T-helper 2 cell treated with Interferon-gamma antibody and Interleukin-4, amounts not matched to agents 5 μg/mL and 100 μg/mL, for 36 hours (primary cell): ENCODE measurements around the gene IDE.
"Not testable (repeated sequence)": the region's sequence is repeated elsewhere in the genome, so short reads cannot be mapped to it uniquely, and the experiment has no call there.

Experiments used
- DNase-seq: peaks from one replicate; pipeline ENCODE4 v3.0.0; 2021; ENCODE audit warnings: low spot score
- H3K27ac Mint-ChIP-seq: one replicate; pipeline ENCODE4 v1.8.0; 2021; ENCODE audit warnings: mild to moderate bottlenecking, mixed read lengths
- H3K27me3 Mint-ChIP-seq: one replicate; pipeline ENCODE4 v1.8.0; 2021; ENCODE audit warnings: low read depth, mixed read lengths
- H3K36me3 Mint-ChIP-seq: one replicate; pipeline ENCODE4 v1.8.0; 2021; ENCODE audit warnings: low read depth, mixed read lengths
- H3K4me1 Mint-ChIP-seq: one replicate; pipeline ENCODE4 v1.8.0; 2021; ENCODE audit warnings: low read depth, mixed read lengths
- H3K4me3 Mint-ChIP-seq: one replicate; pipeline ENCODE4 v1.8.0; 2022; ENCODE audit warnings: mild to moderate bottlenecking, moderate library complexity, mixed read lengths
- H3K9me3 Mint-ChIP-seq: one replicate; pipeline ENCODE4 v1.8.0; 2021; ENCODE audit warnings: mixed read lengths

IDE gene

DNA sequence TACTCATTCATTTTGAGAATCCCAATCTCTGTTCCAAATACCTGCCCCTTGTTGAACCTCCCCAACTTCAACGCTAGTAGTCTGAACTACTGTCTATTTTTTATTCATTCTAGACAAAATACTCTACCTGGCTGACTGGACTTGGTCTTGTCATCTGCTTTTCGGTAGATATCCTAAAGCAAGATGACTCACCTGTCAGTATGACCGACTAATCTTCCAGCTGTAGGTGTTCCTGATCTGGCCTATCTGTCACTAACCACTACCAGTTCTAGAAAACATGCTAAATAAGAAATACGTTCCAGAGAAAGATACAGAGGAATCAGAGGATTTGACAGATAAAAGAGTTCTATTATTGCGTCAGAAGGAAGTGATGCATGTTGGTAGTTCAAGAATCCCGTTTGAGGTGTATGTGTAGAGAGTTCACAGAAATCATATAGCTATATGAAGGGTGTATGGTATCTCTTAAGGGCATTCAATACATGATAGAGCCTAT is 81.1 kb downstream of the IDE start:
- Mint-ChIP-seq H3K4me3 (no peak overlapping the region), H3K27ac (no peak overlapping the region), H3K9me3 (no peaks in the 10 kb centered on the region), H3K4me1 (no peaks in the 10 kb centered on the region), H3K36me3 (peaks cover 28% of the 10 kb centered on the region), H3K27me3 (no peaks in the 10 kb centered on the region)
- DNase-seq, result no peak

DNA sequence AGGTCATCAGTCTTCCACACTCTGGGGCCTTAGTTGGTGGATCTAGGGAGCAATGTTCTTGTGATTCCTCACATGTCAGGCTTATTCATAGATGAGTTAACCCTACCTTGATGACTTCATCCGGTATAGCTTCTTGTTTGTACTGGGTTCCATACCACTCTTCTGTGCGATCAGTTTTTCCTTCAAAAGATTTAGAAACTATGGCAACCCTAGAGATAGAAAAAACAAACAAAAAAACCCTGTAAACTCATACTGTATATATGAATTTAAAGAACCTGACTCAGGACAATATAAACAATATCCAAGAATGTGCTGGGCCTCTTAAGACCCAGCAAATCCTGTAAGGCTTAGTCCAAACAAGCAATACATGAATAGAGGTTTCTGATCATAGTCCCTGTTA is 83.5 kb downstream of the IDE start:
- Mint-ChIP-seq H3K36me3 (peaks cover 45% of the 10 kb centered on the region), H3K27me3 (no peaks in the 10 kb centered on the region), H3K27ac (no peak overlapping the region), H3K9me3 (no peaks in the 10 kb centered on the region), H3K4me1 (no peaks in the 10 kb centered on the region), H3K4me3 (no peak overlapping the region)
- DNase-seq, result no peak

DNA sequence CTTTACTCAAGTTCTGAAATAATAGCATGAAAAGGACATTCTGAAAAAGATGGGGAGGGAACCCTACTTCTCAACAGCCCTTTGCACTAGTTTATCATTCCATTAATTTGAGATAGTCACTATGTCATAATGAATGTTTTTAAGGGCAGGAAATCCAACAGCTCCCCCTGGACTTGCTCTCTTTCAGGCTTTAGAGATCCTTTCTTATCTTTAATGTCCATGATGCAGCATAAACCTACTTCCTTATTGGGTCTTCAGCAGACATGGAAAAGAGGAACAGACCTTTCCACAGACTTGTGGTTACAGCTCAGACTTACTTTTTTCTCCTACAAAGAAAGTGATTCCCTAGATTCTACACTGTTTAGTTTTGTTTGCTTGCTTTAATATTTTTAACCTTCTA is 87.3 kb downstream of the IDE start:
- no peak for DNase-seq
- no peaks in the 10 kb centered on the region for H3K9me3 Mint-ChIP-seq
- no peaks in the 10 kb centered on the region for H3K27me3 Mint-ChIP-seq
- peaks cover 49% of the 10 kb centered on the region for H3K36me3 Mint-ChIP-seq
- H3K4me1 Mint-ChIP-seq, result no peaks in the 10 kb centered on the region
- H3K27ac Mint-ChIP-seq, result no peak overlapping the region
- H3K4me3 Mint-ChIP-seq, result no peak overlapping the region

DNA sequence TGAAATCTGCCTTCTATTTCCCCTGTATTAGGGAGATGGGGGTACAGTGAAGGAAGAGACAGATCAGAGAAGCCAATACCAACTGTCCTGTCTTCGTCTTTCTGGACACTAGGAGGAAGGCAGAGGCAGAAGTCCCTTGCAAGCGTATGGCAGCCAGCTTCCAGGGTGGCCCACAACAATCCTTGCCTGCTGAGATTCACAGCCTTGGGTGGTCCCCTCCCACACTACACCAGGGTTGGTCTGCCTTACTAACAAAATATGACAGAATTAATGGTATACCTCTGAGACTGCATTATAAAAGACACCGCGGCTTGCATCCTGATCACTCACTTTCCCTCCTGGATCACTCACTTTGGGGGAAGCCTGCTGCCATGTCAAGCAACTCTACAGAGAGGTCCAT is 90.4 kb downstream of the IDE start:
- Mint-ChIP-seq H3K9me3 (no peaks in the 10 kb centered on the region), H3K4me1 (no peaks in the 10 kb centered on the region), H3K4me3 (no peak overlapping the region), H3K27ac (no peak overlapping the region), H3K27me3 (no peaks in the 10 kb centered on the region), H3K36me3 (peaks cover 49% of the 10 kb centered on the region)
- DNase-seq, result no peak

DNA sequence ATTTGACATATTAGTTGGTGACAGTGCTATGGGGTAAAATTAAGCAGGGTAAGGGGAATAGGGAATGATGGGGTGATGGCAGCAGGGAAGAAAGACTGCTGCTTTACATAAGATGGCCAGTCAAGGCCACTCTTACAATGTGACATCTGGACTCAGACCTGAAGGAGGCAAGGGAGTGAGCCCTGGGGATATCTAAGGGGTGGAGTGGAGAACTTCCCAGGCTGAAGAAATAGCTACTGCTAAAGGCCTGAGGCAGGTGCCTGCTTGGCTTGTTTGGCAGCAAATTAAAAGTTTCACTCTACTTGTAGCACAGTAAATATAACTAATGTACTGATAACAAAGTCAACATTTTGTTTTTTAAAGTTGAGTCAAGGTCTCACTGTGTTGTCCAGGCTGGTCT is 93.5 kb downstream of the IDE start:
- H3K4me1 Mint-ChIP-seq, result no peaks in the 10 kb centered on the region
- DNase-seq, result no peak
- no peak overlapping the region for H3K27ac Mint-ChIP-seq
- no peak overlapping the region for H3K4me3 Mint-ChIP-seq
- H3K9me3 Mint-ChIP-seq, result no peaks in the 10 kb centered on the region
- peaks cover 26% of the 10 kb centered on the region for H3K36me3 Mint-ChIP-seq
- H3K27me3 Mint-ChIP-seq, result no peaks in the 10 kb centered on the region

DNA sequence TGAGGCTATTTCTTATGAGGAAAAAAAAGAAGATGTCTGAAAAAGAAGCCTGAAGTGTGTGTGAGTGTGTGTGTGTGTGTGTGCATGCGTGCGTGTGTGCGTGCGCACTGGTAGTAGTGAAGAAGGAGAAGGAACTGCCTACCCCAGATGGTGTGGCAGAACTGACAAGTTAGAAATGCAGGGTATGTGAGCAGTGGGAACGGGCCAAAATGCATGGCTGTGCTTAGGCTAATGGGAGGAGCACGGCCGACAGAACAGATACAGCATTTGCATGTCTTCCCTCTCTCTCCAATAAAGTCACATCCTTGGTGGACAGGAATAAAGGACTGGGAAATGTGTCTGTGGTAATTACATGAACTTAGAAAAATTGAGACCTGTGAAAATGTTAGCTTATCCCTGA is 94.3 kb downstream of the IDE start:
- Mint-ChIP-seq H3K4me3 (no peak overlapping the region), H3K27me3 (no peaks in the 10 kb centered on the region), H3K9me3 (no peaks in the 10 kb centered on the region), H3K36me3 (peaks cover 26% of the 10 kb centered on the region), H3K27ac (no peak overlapping the region), H3K4me1 (no peaks in the 10 kb centered on the region)
- DNase-seq, result no peak

DNA sequence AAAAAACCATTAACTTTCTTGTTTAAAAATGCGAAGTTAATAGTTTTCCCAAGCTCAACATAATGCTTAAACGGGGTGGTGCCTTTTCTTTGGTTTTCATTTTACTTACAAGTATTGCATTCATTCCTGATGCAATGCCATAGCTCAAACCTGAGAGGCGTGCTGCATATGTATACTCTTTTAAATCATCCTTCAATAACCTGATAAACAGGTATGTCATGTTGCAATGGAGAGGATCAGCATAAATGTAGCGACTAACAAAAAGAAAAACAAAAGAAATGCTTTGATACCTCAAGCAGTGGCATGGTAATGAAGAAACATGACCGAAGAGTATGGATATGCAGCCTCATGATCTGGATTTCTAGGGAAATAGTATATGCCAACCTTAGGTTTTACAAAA is 95.4 kb downstream of the IDE start:
- DNase-seq, result no peak
- Mint-ChIP-seq H3K36me3 (peaks cover 26% of the 10 kb centered on the region), H3K4me1 (no peaks in the 10 kb centered on the region), H3K27me3 (no peaks in the 10 kb centered on the region), H3K4me3 (no peak overlapping the region), H3K9me3 (no peaks in the 10 kb centered on the region), H3K27ac (no peak overlapping the region)

DNA sequence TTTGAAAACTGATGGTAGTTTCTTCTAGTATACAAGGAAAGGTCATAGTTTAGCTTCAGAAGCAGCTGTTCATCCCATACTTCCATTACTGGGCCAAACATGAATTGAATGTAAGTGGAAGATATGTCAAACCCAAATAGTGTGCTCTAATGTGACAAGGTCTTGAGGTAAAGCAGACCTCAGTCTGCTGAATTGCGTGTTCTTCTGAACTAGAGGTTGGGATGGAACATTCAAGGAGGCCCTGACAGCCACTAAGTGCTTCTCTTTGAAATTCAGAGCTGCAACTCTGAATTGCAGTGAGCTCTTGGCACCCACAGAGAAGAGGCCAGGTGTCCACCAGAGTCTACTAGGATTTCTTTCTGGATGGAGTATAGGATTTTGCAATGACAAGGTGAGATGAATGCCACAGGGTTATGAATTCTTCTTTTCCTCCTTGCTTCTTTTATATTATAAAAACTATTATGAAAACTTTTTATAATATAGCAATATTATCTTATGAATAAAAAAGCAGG is 98.5 kb downstream of the IDE start:
- Mint-ChIP-seq H3K36me3 (peaks cover 15% of the 10 kb centered on the region), H3K27ac (no peak overlapping the region), H3K4me3 (no peak overlapping the region), H3K27me3 (no peaks in the 10 kb centered on the region), H3K4me1 (no peaks in the 10 kb centered on the region), H3K9me3 (no peaks in the 10 kb centered on the region)
- no peak for DNase-seq

DNA sequence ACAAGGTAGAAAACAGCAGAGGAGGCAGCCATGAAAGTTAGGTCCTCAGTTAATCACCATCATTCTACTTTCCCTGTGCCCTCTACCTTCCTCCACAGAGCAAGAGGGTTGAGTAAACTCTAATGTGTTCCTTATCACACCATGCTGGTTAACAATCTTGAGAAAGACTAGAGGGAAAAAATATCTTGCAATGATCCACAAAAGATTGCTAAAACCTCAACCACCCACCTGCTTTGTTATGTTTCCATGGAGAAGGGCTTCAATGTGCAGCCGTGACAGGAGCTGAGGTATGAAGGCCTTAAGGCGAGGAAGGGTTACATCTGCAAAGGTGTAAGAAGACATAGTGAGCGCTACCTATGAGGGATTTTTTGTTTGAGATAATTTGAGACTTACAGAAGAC is 103.9 kb downstream of the IDE start:
- Mint-ChIP-seq H3K4me3 (no peak overlapping the region), H3K9me3 (no peaks in the 10 kb centered on the region), H3K4me1 (no peaks in the 10 kb centered on the region), H3K36me3 (peaks cover 27% of the 10 kb centered on the region), H3K27ac (no peak overlapping the region), H3K27me3 (no peaks in the 10 kb centered on the region)
- no peak for DNase-seq

DNA sequence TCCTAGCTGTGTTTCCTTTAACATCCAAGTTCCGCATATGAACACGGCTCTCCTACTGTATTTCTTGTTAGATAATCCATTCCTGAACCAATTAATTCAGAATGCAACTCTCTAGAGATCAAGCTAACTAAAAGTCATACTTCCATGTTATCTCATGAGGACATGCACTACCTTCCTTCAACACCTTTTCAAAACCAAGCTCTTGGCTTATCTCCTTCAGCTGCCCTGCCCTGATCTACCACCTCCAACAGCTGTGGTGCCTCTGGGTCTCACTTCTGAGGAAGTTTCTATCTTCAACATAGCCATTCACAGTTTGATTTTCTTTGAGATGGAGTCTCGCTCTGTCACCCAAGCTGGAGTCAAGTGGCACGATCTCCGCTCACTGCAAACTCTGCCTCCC is 109.5 kb downstream of the IDE start:
- H3K4me1 Mint-ChIP-seq, result no peaks in the 10 kb centered on the region
- DNase-seq, result no peak
- H3K36me3 Mint-ChIP-seq, result peaks cover 36% of the 10 kb centered on the region
- no peak overlapping the region for H3K27ac Mint-ChIP-seq
- no peaks in the 10 kb centered on the region for H3K9me3 Mint-ChIP-seq
- H3K4me3 Mint-ChIP-seq, result no peak overlapping the region
- H3K27me3 Mint-ChIP-seq, result no peaks in the 10 kb centered on the region

DNA sequence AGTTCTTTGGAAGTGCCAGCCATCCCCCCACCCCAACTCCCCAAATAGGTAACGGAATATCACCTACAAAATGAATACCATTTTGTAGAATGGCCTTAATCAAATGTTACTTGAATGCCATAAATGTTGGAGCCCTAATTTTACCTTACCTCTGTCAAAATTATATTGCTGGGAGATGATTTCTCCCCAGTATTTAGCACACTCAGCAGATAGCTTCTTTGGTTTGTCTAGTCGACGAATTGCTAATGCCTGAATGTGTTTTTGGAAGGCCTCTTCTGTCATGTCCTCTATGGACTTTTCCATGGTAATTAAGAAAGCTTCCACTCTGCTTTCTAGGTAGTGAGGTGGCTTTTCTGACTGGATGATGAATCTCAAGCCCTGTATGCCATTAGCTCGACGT is 110.3 kb downstream of the IDE start:
- Mint-ChIP-seq H3K9me3 (no peaks in the 10 kb centered on the region), H3K4me1 (no peaks in the 10 kb centered on the region), H3K36me3 (peaks cover 30% of the 10 kb centered on the region), H3K4me3 (no peak overlapping the region), H3K27me3 (no peaks in the 10 kb centered on the region), H3K27ac (no peak overlapping the region)
- no peak for DNase-seq

DNA sequence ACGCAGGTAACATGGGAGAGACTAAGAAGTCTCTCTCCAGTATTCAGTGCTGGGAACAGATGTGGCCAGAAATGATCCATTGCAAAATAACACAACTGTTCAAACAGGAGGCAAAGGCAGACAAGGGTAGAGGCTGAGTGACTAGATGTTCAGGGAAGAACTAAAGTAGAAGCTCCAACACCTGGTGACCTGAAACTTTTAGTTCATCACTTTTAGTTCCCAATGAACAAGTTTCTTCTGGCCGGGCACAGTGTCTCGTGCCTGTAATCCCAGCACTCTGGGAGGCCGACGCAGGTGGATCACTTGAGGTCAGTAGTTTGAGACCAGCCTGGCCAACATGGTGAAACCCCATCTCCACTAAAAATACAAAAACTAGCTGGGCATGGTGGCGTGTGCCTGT is 118.9 kb downstream of the IDE start:
- not testable (repeated sequence) for H3K27me3 Mint-ChIP-seq, DNase-seq, H3K4me1 Mint-ChIP-seq, H3K27ac Mint-ChIP-seq, H3K4me3 Mint-ChIP-seq, H3K9me3 Mint-ChIP-seq, H3K36me3 Mint-ChIP-seq

DNA sequence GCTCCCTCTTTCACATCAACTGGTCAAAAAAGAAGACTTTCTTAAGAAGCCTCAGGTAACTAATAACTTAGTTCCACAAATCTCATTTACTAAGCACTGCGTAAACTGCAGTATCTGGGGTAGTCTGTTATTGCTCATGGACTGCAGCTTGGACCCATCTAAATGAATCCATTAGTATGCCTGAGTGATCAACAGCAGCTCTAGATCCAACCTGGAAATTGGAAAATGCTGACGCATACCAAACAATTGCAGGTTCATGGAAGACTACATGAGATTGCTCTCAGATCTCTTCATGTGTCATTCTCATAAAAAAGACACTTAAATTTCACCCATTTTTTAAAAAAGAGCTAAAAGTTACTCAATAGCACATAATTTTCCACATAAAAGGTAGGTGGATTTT is 121.6 kb downstream of the IDE start:
- no peaks in the 10 kb centered on the region for H3K27me3 Mint-ChIP-seq
- H3K27ac Mint-ChIP-seq, result no peak overlapping the region
- H3K9me3 Mint-ChIP-seq, result no peaks in the 10 kb centered on the region
- no peak for DNase-seq
- no peaks in the 10 kb centered on the region for H3K4me1 Mint-ChIP-seq
- H3K4me3 Mint-ChIP-seq, result no peak overlapping the region
- H3K36me3 Mint-ChIP-seq, result peaks cover 6% of the 10 kb centered on the region

DNA sequence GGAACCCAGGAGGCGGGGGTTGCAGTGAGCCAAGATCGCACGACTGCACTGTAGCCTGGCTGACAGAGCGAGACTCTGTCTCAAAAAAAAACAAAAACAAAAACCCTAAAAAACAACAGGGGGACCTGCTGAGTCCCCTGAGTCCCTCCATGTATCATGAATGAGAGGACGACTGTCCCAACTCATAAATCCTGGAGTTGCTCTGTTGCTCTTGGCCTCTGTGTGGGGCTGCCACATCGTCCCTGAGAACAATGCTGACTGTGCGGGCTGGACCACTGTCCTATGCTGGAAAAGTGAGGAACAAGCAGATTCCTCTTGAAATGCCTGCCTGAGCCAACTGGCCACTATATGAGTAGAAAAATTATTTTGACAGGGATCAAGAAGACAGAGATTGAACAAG is 122.5 kb downstream of the IDE start:
- Mint-ChIP-seq H3K36me3 (peaks cover 6% of the 10 kb centered on the region), H3K9me3 (no peaks in the 10 kb centered on the region), H3K4me3 (no peak overlapping the region), H3K4me1 (no peaks in the 10 kb centered on the region), H3K27ac (no peak overlapping the region), H3K27me3 (no peaks in the 10 kb centered on the region)
- no peak for DNase-seq

DNA sequence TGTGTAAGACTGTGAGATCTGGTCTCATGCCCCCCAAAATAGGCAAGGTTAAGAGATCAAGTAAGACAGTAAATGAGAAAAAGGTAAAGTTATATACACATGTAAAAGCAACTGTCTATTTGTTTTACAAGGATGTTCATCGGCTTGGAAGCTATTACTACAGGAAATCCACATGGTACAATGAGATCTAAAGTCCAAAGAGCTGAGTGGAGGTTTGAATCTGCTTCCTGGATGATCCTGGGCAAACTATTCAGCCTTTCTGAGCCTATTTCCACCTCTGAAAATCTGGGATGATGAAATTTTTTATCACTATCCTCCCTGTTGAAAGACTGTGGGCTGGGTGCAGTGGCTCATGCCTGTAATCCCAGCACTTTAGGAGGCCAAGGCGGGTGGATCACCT is 123.0 kb downstream of the IDE start:
- Mint-ChIP-seq H3K27me3 (no peaks in the 10 kb centered on the region), H3K4me3 (no peak overlapping the region), H3K27ac (no peak overlapping the region), H3K4me1 (no peaks in the 10 kb centered on the region), H3K9me3 (no peaks in the 10 kb centered on the region), H3K36me3 (peaks cover 6% of the 10 kb centered on the region)
- no peak for DNase-seq
